ENCODE data around the gene PPP2R2C. TPM values are rescaled to one million over a fixed set of nuclear protein-coding genes. Genes with fewer than 3 reads are reported as not detected.

Gene PPP2R2C
- total and polyA plus RNA-seq, 2 of the 4 experiments (the other 2 are of a cell fraction): 0.03 TPM; not detected in 1

GRCh38 chr4:6473264-6474052 lies 1.0 kb upstream of the PPP2R2C start:
- no peak overlapping the region for H3K27ac ChIP-seq (ENCODE audit: insufficient read depth, low read length)
- no peak overlapping the region for H3K23ac ChIP-seq (ENCODE audit: low read depth, low read length)
- no peaks in the 10 kb centered on the region for H3K79me1 ChIP-seq (ENCODE audit: low read depth in 1 of 2, low read length in 2 of 2)
- no peaks in the 10 kb centered on the region for H3K9me3 ChIP-seq (ENCODE audit: control insufficient read depth, insufficient read depth, low read length)
- no peaks in the 10 kb centered on the region for H3K9me1 ChIP-seq (ENCODE audit: insufficient read depth, low read length)
- H3K4me2 ChIP-seq (ENCODE audit: low read depth, low read length): no peak overlapping the region
- no peaks in the 10 kb centered on the region for H3K4me1 ChIP-seq (ENCODE audit: control insufficient read depth, insufficient read depth, low read length)
- no peak overlapping the region for H3K9ac ChIP-seq (ENCODE audit: low read depth, low read length)
- ATAC-seq (ENCODE audit: low read depth): no peak
- intact Hi-C loops (cut with micrococcal nuclease) (no loop called here), dilution Hi-C loops (cut with HindIII; ENCODE audit: low sequenced_read_pairs, unreplicated experiment) (no loop called here), in situ Hi-C loops (cut with MboI; ENCODE audit: low sequenced_read_pairs) (no loop called here)
- H2BK120ac ChIP-seq (ENCODE audit: low read depth, low read length): no peak overlapping the region
- H2BK20ac ChIP-seq (ENCODE audit: low read depth, low read length): no peak overlapping the region
- no peak for TF ChIP-seq RAD21 (IDR thresholded peaks at IDR 0.05; ENCODE audit: low read length)
- no peak for TF ChIP-seq FOS (IDR thresholded peaks at IDR 0.05; ENCODE audit: low read depth, low read length)
- no peak for TF ChIP-seq NFE2L2 (IDR thresholded peaks at IDR 0.05; ENCODE audit: low read depth, low read length)
- no peak for TF ChIP-seq ELK1 (IDR thresholded peaks at IDR 0.05; ENCODE audit: borderline replicate concordance, low read depth, low read length)
- no peak for TF ChIP-seq MXI1 (IDR thresholded peaks at IDR 0.05; ENCODE audit: borderline replicate concordance, low read depth, low read length)
- no peak for TF ChIP-seq MAFK (IDR thresholded peaks at IDR 0.05; ENCODE audit: low read depth, low read length)
- TF ChIP-seq RFX5 (IDR thresholded peaks at IDR 0.05; ENCODE audit: low read depth, low read length): no peak
- no peak for TF ChIP-seq RCOR1 (IDR thresholded peaks at IDR 0.05; ENCODE audit: insufficient replicate concordance, low read length)
- TF ChIP-seq CEBPB (IDR thresholded peaks at IDR 0.05; ENCODE audit: low read depth, low read length): no peak
- no peak for TF ChIP-seq USF2 (IDR thresholded peaks at IDR 0.05; ENCODE audit: low read depth, low read length)
- no peak for TF ChIP-seq POLR2A (IDR thresholded peaks at IDR 0.05; ENCODE audit: low read depth, low read length)
- no peak for TF ChIP-seq CTCF (conservative IDR thresholded peaks at IDR 0.05; ENCODE audit: low read depth, low read length)
- no peak for TF ChIP-seq MAZ (IDR thresholded peaks at IDR 0.05; ENCODE audit: borderline replicate concordance, low read depth, low read length)
- TF ChIP-seq BHLHE40 (IDR thresholded peaks at IDR 0.05; ENCODE audit: low read depth, low read length): no peak
- no peak for TF ChIP-seq CHD1 (IDR thresholded peaks at IDR 0.05; ENCODE audit: low read depth, low read length)
- TF ChIP-seq SMC3 (IDR thresholded peaks at IDR 0.05; ENCODE audit: low read depth, low read length): no peak
- H2BK15ac ChIP-seq (ENCODE audit: low read depth, low read length): no peak overlapping the region
- CTCF ChIA-PET: no interaction called here
- H3K36me3 ChIP-seq (ENCODE audit: control insufficient read depth, insufficient read depth, low read length): no peaks in the 10 kb centered on the region
- no peak overlapping the region for H2AK9ac ChIP-seq (replicated peaks; ENCODE audit: low read depth, low read length, poor library complexity)
- H2AK5ac ChIP-seq (ENCODE audit: low read depth, low read length): no peak overlapping the region
- BruUV-seq (replicated peaks): no TSS peak
- H4K20me1 ChIP-seq (ENCODE audit: insufficient read depth, low read length): no peaks in the 10 kb centered on the region
- peaks cover 35% of the 10 kb centered on the region for H3K27me3 ChIP-seq (ENCODE audit: control insufficient read depth, insufficient read depth, low read length)
- no peak overlapping the region for H4K91ac ChIP-seq (ENCODE audit: insufficient read depth, low read depth, low read length)
- no peak overlapping the region for H2BK5ac ChIP-seq (ENCODE audit: low read depth, low read length, poor library complexity, severe bottlenecking)
- no peak overlapping the region for H2AFZ ChIP-seq (replicated peaks; ENCODE audit: low read length, poor library complexity)
- H3K14ac ChIP-seq (replicated peaks; ENCODE audit: low read depth, low read length): no peak overlapping the region
- no peak overlapping the region for H3K56ac ChIP-seq (ENCODE audit: extremely low read depth, insufficient read depth, low read length)
- H4K8ac ChIP-seq (ENCODE audit: low read depth in 2 of 2, low read length in 2 of 2): no peak overlapping the region
- POLR2A ChIA-PET (ENCODE audit: unreplicated experiment): no interaction called here
- no peak for DNase-seq
- no peak overlapping the region for H3K4me3 ChIP-seq (ENCODE audit: insufficient read depth, low read depth, low read length)
- no peak overlapping the region for H3K18ac ChIP-seq (ENCODE audit: low read depth, low read length)
- no CpG with 5 or more reads among the region's 9 CpGs for WGBS, 2 experiments (ENCODE audit: extremely low coverage in 2 of 2, insufficient read length in 1 of 2)
- H4K5ac ChIP-seq (ENCODE audit: low read depth, low read length): no peak overlapping the region
- no peak overlapping the region for H3K4ac ChIP-seq (ENCODE audit: low read depth, low read length)

All from IMR-90 (cell line).